Non-pigmented ciliary epithelial cell (primary cell): Measurements from ENCODE around the gene LRSAM1.

Source experiments
- DNase-seq: peaks from one replicate; pipeline ENCODE4 v3.0.0-alpha.2; 2010; ENCODE audit warnings: low read depth

LRSAM1 gene

GRCh38 chr9:127450830-127451607 lies at the start of gene LRSAM1, which contains the start of gene RPL12:
Gene LRSAM1 (plus strand): TSS chr9:127451510. CDS start chr9:127454528, 3,018 bp downstream.
Gene RPL12 (minus strand): TSS chr9:127451406. CDS start chr9:127451317, 89 bp downstream.
- peak; percentile 66 for DNase-seq

- DNase-seq, result no peak
Measured at GRCh38 chr9:127402401-127403090, 48.8 kb upstream of the LRSAM1 start.

- no peak for DNase-seq
Measured at GRCh38 chr9:127403507-127404192, 47.7 kb upstream of the LRSAM1 start.

GRCh38 chr9:127404631-127405030 lies 46.7 kb upstream of the LRSAM1 start:
- no peak for DNase-seq

GRCh38 chr9:127405344-127406125 lies 45.8 kb upstream of the LRSAM1 start:
- DNase-seq, result no peak

- DNase-seq, result no peak
Measured at GRCh38 chr9:127406799-127407491, 44.4 kb upstream of the LRSAM1 start.

GRCh38 chr9:127407492-127407843 lies 43.8 kb upstream of the LRSAM1 start:
- no peak for DNase-seq

- DNase-seq, result no peak
Measured at GRCh38 chr9:127411122-127411521, 40.2 kb upstream of the LRSAM1 start.

GRCh38 chr9:127415141-127415540 lies 36.2 kb upstream of the LRSAM1 start:
- DNase-seq, result no peak

GRCh38 chr9:127415657-127416056 lies 35.7 kb upstream of the LRSAM1 start:
- no peak for DNase-seq

- no peak for DNase-seq
Measured at GRCh38 chr9:127417131-127418036, 33.9 kb upstream of the LRSAM1 start.

GRCh38 chr9:127418037-127418471 lies 33.3 kb upstream of the LRSAM1 start:
- DNase-seq, result no peak

GRCh38 chr9:127419348-127419747 lies 32.0 kb upstream of the LRSAM1 start:
- no peak for DNase-seq

- DNase-seq, result no peak
Measured at GRCh38 chr9:127421057-127421456, 30.3 kb upstream of the LRSAM1 start.

- no peak for DNase-seq
Measured at GRCh38 chr9:127422133-127422782, 29.1 kb upstream of the LRSAM1 start.

- no peak for DNase-seq
Measured at GRCh38 chr9:127422787-127423186, 28.5 kb upstream of the LRSAM1 start.

GRCh38 chr9:127423476-127423933 lies 27.8 kb upstream of the LRSAM1 start:
- no peak for DNase-seq

GRCh38 chr9:127423934-127424675 lies 27.2 kb upstream of the LRSAM1 start, which contains the start of gene ZNF79:
Gene ZNF79 (plus strand): TSS chr9:127424382. CDS start chr9:127424788, 406 bp downstream.
- peak; percentile 66 for DNase-seq

- DNase-seq, result no peak
Measured at GRCh38 chr9:127424676-127424999, 26.7 kb upstream of the LRSAM1 start.
